B cell (primary cell): ENCODE measurements around the gene CACNG4.

Source experiments
- EZH2 ChIP-seq: IDR thresholded peaks from 2 replicates; pipeline ENCODE4 v1.6.1; 2012; ENCODE audit warnings: borderline replicate concordance, low read depth, mild to moderate bottlenecking, moderate library complexity, low read length; ENCODE audit not compliant: insufficient read depth, poor library complexity, severe bottlenecking
- TF ChIP-seq, protein P1 (sequence below): fragments of 200-600 bp; IDR thresholded peaks from one replicate; pipeline ENCODE4 v1.8.0; 2022; ENCODE audit warnings: antibody characterized with exemption, mild to moderate bottlenecking

DNA sequence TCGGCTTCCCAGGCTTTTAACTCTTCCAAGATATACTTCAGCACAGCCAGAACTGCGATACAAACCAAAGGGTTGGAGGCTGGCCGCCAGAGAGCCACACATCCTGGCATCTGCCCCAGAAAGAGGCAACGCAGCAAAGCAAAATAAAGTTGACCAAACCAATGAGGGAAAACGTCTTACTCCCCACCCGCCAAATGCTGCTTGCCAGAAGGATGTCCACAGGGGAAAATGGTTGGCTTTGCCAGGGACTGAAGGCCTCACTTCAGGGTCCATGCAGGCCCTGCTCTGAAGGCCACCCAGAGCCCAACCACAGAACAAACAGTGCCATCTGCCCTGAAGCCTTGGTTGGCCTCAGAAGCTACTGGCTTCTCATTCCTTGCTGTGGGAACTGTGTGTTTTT lies 94.9 kb downstream of the CACNG4 start:
- TF ChIP-seq, protein P1, sequence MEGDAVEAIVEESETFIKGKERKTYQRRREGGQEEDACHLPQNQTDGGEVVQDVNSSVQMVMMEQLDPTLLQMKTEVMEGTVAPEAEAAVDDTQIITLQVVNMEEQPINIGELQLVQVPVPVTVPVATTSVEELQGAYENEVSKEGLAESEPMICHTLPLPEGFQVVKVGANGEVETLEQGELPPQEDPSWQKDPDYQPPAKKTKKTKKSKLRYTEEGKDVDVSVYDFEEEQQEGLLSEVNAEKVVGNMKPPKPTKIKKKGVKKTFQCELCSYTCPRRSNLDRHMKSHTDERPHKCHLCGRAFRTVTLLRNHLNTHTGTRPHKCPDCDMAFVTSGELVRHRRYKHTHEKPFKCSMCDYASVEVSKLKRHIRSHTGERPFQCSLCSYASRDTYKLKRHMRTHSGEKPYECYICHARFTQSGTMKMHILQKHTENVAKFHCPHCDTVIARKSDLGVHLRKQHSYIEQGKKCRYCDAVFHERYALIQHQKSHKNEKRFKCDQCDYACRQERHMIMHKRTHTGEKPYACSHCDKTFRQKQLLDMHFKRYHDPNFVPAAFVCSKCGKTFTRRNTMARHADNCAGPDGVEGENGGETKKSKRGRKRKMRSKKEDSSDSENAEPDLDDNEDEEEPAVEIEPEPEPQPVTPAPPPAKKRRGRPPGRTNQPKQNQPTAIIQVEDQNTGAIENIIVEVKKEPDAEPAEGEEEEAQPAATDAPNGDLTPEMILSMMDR = no peak
- no peak for TF ChIP-seq EZH2
